ENCODE data around the gene FCHSD2. TPM values are rescaled to one million over a fixed set of nuclear protein-coding genes. Genes with fewer than 3 reads are reported as not detected.
"Not testable (repeated sequence)": the region's sequence is repeated elsewhere in the genome, so short reads cannot be mapped to it uniquely, and the experiment has no call there.

The FCHSD2 gene
- total and polyA plus RNA-seq, 2 donors from 2014 or later: 8.0 to 58.7 TPM

DNA sequence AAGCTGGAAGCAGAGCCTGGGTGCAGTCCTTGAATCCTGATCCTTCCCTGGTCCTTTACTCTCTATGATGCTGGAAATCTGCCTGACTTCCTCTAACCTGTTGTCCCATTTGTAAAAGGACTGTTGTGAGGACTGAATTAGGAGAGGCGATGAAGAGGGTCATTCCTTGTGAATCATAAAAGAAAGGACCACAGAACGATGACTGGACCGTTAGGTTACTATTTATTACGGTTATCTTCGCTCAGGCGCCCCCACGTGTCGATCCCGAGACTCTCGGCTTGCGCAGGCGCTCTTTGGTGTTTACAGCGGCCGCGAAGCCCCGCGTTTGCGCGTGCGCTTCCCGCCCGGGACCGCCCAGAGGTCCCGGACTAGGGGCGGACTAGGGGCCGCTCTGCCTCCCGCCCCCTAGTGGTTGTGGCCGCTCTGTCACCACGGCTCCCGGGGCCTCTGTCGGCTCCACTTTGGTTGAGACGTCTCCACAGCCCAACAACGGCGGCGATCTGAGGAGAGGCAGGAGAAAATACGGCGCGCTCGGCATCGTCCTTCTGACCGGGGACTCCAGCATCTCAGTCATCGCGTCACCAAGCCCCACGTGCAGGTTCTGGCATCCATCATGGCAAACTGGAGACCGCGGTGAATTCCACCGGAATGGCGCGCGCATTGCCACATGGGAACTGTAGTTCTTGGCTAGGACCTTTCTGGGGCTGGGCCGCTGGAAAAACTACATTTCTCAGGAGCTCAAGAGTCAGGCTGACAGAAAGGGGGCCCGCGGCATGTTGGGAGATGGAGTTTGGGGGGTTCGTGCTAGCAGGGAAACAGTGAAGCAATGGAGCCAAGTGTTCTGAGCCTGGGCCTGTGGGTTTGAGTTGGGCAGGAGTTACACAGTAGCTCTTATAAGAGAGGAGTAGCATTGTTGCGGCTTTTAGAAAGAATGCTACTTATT is 348.4 kb downstream of the FCHSD2 start, which contains the start of gene STARD10:
TSS of gene STARD10 (minus strand) at position 623 of the 943 bp plus-strand sequence. CDS start 12,866 bp downstream, outside the sequence.
- H3K9ac ChIP-seq (ENCODE audit: low read length in 3 of 3): peak within 1 kb of the TSS; percentile 51 to 88 (median 83)
- intact Hi-C loops (cut with DNase I): no loop called here
- H3K4me3 ChIP-seq (ENCODE audit: low read length in 3 of 3): peak within 1 kb of the TSS; percentile 78 to 89 (median 88)
- H3K9me3 ChIP-seq (ENCODE audit: control insufficient read depth in 2 of 3, insufficient read depth in 1 of 3, low read length in 3 of 3): no peaks in the 10 kb centered on the region
- peak; percentile 97 to 99 (median 98) for DNase-seq
- TF ChIP-seq, protein P1, sequence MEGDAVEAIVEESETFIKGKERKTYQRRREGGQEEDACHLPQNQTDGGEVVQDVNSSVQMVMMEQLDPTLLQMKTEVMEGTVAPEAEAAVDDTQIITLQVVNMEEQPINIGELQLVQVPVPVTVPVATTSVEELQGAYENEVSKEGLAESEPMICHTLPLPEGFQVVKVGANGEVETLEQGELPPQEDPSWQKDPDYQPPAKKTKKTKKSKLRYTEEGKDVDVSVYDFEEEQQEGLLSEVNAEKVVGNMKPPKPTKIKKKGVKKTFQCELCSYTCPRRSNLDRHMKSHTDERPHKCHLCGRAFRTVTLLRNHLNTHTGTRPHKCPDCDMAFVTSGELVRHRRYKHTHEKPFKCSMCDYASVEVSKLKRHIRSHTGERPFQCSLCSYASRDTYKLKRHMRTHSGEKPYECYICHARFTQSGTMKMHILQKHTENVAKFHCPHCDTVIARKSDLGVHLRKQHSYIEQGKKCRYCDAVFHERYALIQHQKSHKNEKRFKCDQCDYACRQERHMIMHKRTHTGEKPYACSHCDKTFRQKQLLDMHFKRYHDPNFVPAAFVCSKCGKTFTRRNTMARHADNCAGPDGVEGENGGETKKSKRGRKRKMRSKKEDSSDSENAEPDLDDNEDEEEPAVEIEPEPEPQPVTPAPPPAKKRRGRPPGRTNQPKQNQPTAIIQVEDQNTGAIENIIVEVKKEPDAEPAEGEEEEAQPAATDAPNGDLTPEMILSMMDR (IDR thresholded peaks at IDR 0.05; ENCODE audit: borderline replicate concordance, extremely low read depth, insufficient read depth): peak; percentile 57
- H3K27me3 ChIP-seq (ENCODE audit: control insufficient read depth, insufficient read depth, low read length): no peaks in the 10 kb centered on the region
- H3K36me3 ChIP-seq (ENCODE audit: control insufficient read depth in 2 of 3, insufficient read depth in 3 of 3, low read length in 3 of 3): no peaks in the 10 kb centered on the region
- peaks cover 2 to 13% (median 12%) of the 10 kb centered on the region in 3 donors for H3K4me1 ChIP-seq (ENCODE audit: control insufficient read depth in 2 of 3, insufficient read depth in 2 of 3, low read depth in 1 of 3, low read length in 3 of 3)
- peak within 1 kb of the TSS; percentile 94 to 97 for H3K27ac ChIP-seq (ENCODE audit: low read depth in 2 of 2, low read length in 2 of 2)
- FAIRE-seq: no peak

DNA sequence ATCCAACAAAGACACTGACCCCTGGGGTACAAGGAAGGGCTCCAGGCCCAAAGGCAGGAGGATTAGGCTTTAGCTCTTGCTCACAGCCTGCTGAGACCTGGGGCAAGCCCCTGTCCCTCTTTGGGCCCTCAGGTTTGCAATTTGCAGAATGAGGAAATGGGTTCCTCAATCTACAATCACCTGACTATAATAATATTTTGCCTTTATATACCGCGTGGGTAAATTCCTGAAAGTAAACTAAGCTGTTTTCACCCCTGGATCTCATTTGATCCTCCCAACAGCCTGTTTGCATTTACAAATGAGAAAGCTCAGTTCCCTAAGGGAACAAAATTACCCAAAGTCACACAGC is 349.1 kb downstream of the FCHSD2 start:
- DNase-seq (peak in 1 of 5 donors; percentile 47), FAIRE-seq (no peak)
- no peaks in the 10 kb centered on the region for H3K9me3 ChIP-seq (ENCODE audit: control insufficient read depth in 2 of 3, insufficient read depth in 1 of 3, low read length in 3 of 3)
- peaks cover 2 to 13% (median 12%) of the 10 kb centered on the region in 3 donors for H3K4me1 ChIP-seq (ENCODE audit: control insufficient read depth in 2 of 3, insufficient read depth in 2 of 3, low read depth in 1 of 3, low read length in 3 of 3)
- no peaks in the 10 kb centered on the region for H3K27me3 ChIP-seq (ENCODE audit: control insufficient read depth, insufficient read depth, low read length)
- intact Hi-C loops (cut with DNase I): no loop called here
- H3K9ac ChIP-seq (ENCODE audit: low read length in 3 of 3): peak overlapping the region in 1 of 3 donors; percentile 83
- peak overlapping the region; percentile 7 to 88 (median 52) for H3K4me3 ChIP-seq (ENCODE audit: low read length in 3 of 3)
- peak overlapping the region; percentile 38 to 97 for H3K27ac ChIP-seq (ENCODE audit: low read depth in 2 of 2, low read length in 2 of 2)
- TF ChIP-seq, protein P1 (IDR thresholded peaks at IDR 0.05; ENCODE audit: borderline replicate concordance, extremely low read depth, insufficient read depth): no peak
- no peaks in the 10 kb centered on the region for H3K36me3 ChIP-seq (ENCODE audit: control insufficient read depth in 2 of 3, insufficient read depth in 3 of 3, low read length in 3 of 3)

DNA sequence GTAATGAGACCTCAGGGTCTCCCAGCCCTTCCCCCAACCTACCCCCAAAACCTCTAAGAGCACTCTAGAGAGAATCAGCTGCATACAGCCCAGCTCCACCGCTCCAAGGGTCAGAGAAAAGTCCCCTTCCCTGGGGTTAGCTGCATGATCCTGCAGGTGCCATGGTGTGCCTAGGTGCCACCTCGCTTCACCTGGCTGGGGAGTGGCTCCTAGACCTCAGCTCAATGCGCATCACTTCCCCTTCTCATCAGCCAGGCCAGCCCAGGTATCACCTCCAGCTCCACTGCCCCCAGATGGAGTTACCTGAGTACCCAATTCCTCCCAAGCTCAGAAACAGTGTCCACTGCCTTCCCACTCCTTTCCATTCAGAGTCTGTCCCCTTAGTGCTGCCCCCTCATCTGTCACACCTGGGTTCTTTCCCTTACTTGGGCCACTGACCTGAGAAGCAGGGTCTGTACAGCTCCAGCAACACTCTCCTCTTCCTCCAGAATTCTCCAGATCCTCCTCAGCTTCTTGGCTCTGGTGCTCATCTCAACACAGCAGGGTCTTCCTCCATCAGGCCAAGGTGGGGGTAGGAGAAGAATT is 349.6 kb downstream of the FCHSD2 start:
- Histone ChIP-seq H3K27ac (ENCODE audit: low read depth in 2 of 2, low read length in 2 of 2) (no peak overlapping the region), H3K36me3 (ENCODE audit: control insufficient read depth in 2 of 3, insufficient read depth in 3 of 3, low read length in 3 of 3) (no peaks in the 10 kb centered on the region), H3K9ac (ENCODE audit: low read length in 3 of 3) (no peak overlapping the region), H3K4me1 (ENCODE audit: control insufficient read depth in 2 of 3, insufficient read depth in 2 of 3, low read depth in 1 of 3, low read length in 3 of 3) (peaks cover 2 to 13% (median 12%) of the 10 kb centered on the region in 3 donors), H3K9me3 (ENCODE audit: control insufficient read depth in 2 of 3, insufficient read depth in 1 of 3, low read length in 3 of 3) (no peaks in the 10 kb centered on the region), H3K27me3 (ENCODE audit: control insufficient read depth, insufficient read depth, low read length) (no peaks in the 10 kb centered on the region), H3K4me3 (ENCODE audit: low read length in 3 of 3) (no peak overlapping the region)
- TF ChIP-seq, protein P1 (IDR thresholded peaks at IDR 0.05; ENCODE audit: borderline replicate concordance, extremely low read depth, insufficient read depth): no peak
- FAIRE-seq (no peak), DNase-seq (peak in 2 of 5 donors; percentile 60 to 67)
- intact Hi-C loops (cut with DNase I): no loop called here

DNA sequence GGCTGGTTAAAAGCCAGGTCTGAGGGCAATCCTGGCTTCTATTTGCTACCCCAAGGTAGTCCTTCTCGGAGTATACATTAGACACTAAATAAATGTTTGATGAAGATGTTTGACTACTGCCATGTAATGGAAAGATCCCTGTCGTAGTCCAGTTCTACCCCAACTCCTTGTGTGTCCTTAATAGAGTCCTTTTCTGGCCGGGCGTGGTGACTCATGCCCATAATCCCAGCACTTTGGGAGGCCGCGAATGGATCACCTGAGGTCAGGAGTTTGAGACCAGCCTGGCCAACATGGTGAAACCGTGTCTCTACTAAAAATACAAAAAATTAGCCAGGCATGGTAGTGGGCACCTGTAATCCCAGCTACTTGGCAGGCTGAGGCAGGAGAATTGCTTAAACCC is 350.9 kb downstream of the FCHSD2 start:
- H3K9me3 ChIP-seq (ENCODE audit: control insufficient read depth in 2 of 3, insufficient read depth in 1 of 3, low read length in 3 of 3); H3K27ac ChIP-seq (ENCODE audit: low read depth in 2 of 2, low read length in 2 of 2); H3K27me3 ChIP-seq (ENCODE audit: control insufficient read depth, insufficient read depth, low read length); FAIRE-seq; H3K9ac ChIP-seq (ENCODE audit: low read length in 3 of 3); intact Hi-C loops (cut with DNase I); H3K4me3 ChIP-seq (ENCODE audit: low read length in 3 of 3); H3K36me3 ChIP-seq (ENCODE audit: control insufficient read depth in 2 of 3, insufficient read depth in 3 of 3, low read length in 3 of 3): not testable (repeated sequence)
- peak in 1 of 5 donors; percentile 37 for DNase-seq
- peaks cover 2 to 16% (median 13%) of the 10 kb centered on the region in 3 donors for H3K4me1 ChIP-seq (ENCODE audit: control insufficient read depth in 2 of 3, insufficient read depth in 2 of 3, low read depth in 1 of 3, low read length in 3 of 3)

Measured in kidney (tissue), 14 donors.